ENCODE data around the gene SLC35B2. TPM values are rescaled to one million over a fixed set of nuclear protein-coding genes. Genes with fewer than 3 reads are reported as not detected.
A peak's percentile ranks its signal among the peaks of the same experiment; 100 is the strongest.

SLC35B2 gene
- polyA plus RNA-seq, 1 experiment, result 83.5 TPM

GRCh38 chr6:44258921-44259320, 1.6 kb upstream of the SLC35B2 start:
- ChIA-PET CTCF (interaction anchor here (3.0 kb wide), 1 partner anchor 8 kb away, joined by 18 read pairs; the partner anchor contains the start of gene NFKBIE), POLR2A (no interaction called here)

GRCh38 chr6:44258325-44258863, 1.1 kb upstream of the SLC35B2 start:
- CTCF ChIA-PET, result interaction anchor here (0.5 to 3.0 kb wide), 2 partner anchors 9 to 36 kb away, joined by 5 to 18 read pairs; partner anchors contain the start of gene NFKBIE
- Histone ChIP-seq H3K9me3 (ENCODE audit: control insufficient read depth, insufficient read depth, low read length) (no peaks in the 10 kb centered on the region; the same call in 1 of the 2 replicates), H3K27ac (ENCODE audit: low read depth, low read length) (no peak overlapping the region), H3K4me3 (ENCODE audit: low read depth, low read length) (no peak overlapping the region), H3K27me3 (ENCODE audit: control insufficient read depth, insufficient read depth, low read length) (no peaks in the 10 kb centered on the region)
- no peak for DNase-seq (ENCODE audit: low read depth, low spot score)
- POLR2A ChIA-PET, result interaction anchor here (3.6 kb wide), 1 partner anchor 11 kb away, joined by 107 read pairs; the partner anchor contains the start of gene HSP90AB1
- TF ChIP-seq CTCF (IDR thresholded peaks at IDR 0.05; ENCODE audit: low read depth, low read length), result no peak

More at GRCh38 chr6:44258921-44259320, 1.6 kb upstream of the SLC35B2 start:
- H3K27ac ChIP-seq (ENCODE audit: low read depth, low read length), result no peak overlapping the region
- no peak overlapping the region for H3K4me3 ChIP-seq (ENCODE audit: low read depth, low read length)
- H3K9me3 ChIP-seq (ENCODE audit: control insufficient read depth, insufficient read depth, low read length), result no peaks in the 10 kb centered on the region; the same call in 1 of the 2 replicates
- H3K27me3 ChIP-seq (ENCODE audit: control insufficient read depth, insufficient read depth, low read length), result no peaks in the 10 kb centered on the region
- no peak for TF ChIP-seq CTCF (IDR thresholded peaks at IDR 0.05; ENCODE audit: low read depth, low read length)
- no peak for DNase-seq (ENCODE audit: low read depth, low spot score)

GRCh38 chr6:44257753-44258324, 511 bp upstream of the SLC35B2 start:
- no peaks in the 10 kb centered on the region; the same call in 1 of the 2 replicates for H3K9me3 ChIP-seq (ENCODE audit: control insufficient read depth, insufficient read depth, low read length)
- CTCF ChIA-PET, result interaction anchor here (0.5 to 3.0 kb wide), 4 partner anchors 9 to 51 kb away, joined by 3 to 18 read pairs (median 5); partner anchors contain the start of gene NFKBIE
- H3K27me3 ChIP-seq (ENCODE audit: control insufficient read depth, insufficient read depth, low read length), result no peaks in the 10 kb centered on the region
- no peak for DNase-seq (ENCODE audit: low read depth, low spot score)
- peak overlapping the region; percentile 95 for H3K4me3 ChIP-seq (ENCODE audit: low read depth, low read length)
- peak overlapping the region; percentile 39 for H3K27ac ChIP-seq (ENCODE audit: low read depth, low read length)
- POLR2A ChIA-PET, result interaction anchor here (1.5 to 3.6 kb wide), 2 partner anchors 11 to 85 kb away, joined by 6 to 107 read pairs; partner anchors contain the start of gene HSP90AB1
- TF ChIP-seq CTCF (IDR thresholded peaks at IDR 0.05; ENCODE audit: low read depth, low read length), result no peak

GRCh38 chr6:44256775-44257024, 628 bp downstream of the SLC35B2 start:
- Histone ChIP-seq H3K27ac (ENCODE audit: low read depth, low read length) (peak overlapping the region; percentile 65), H3K9me3 (ENCODE audit: control insufficient read depth, insufficient read depth, low read length) (no peaks in the 10 kb centered on the region; the same call in 1 of the 2 replicates), H3K27me3 (ENCODE audit: control insufficient read depth, insufficient read depth, low read length) (no peaks in the 10 kb centered on the region), H3K4me3 (ENCODE audit: low read depth, low read length) (peak overlapping the region; percentile 95)
- ChIA-PET POLR2A (interaction anchor here (0.6 to 3.6 kb wide), 6 partner anchors 8 to 84 kb away, joined by 3 to 107 read pairs (median 4); partner anchors contain the start of genes HSP90AB1 and TMEM151B), CTCF (interaction anchor here (0.6 to 3.0 kb wide), 17 partner anchors 9 to 165 kb away, joined by 3 to 18 read pairs (median 4); partner anchors contain the start of genes CDC5L, HSP90AB1, NFKBIE and SLC29A1)
- no peak for TF ChIP-seq CTCF (IDR thresholded peaks at IDR 0.05; ENCODE audit: low read depth, low read length)
- DNase-seq (ENCODE audit: low read depth, low spot score), result no peak

All from AG04450 (cell line).